Esophagus (tissue), 2 donors: ENCODE data around the gene RBM4. TPM values are rescaled to one million over a fixed set of nuclear protein-coding genes. Genes with fewer than 3 reads are reported as not detected.
"Not testable (repeated sequence)": the region's sequence is repeated elsewhere in the genome, so short reads cannot be mapped to it uniquely, and the experiment has no call there.

Experiments
- H3K27ac ChIP-seq, 2 donors: one replicate each; pipeline ENCODE4 v1.5.1; 2013; ENCODE audit warnings: low read depth in 2 of 2, mild to moderate bottlenecking in 2 of 2, inconsistent platforms in 1 of 2, low read length in 1 of 2, moderate library complexity in 1 of 2
- H3K27me3 ChIP-seq, 2 donors: one replicate each; pipeline ENCODE4 v1.6.1; 2013; ENCODE audit warnings: low read length in 2 of 2, control low read depth in 1 of 2, mild to moderate bottlenecking in 1 of 2; ENCODE audit not compliant: insufficient read depth in 2 of 2, control insufficient read depth in 1 of 2
- H3K36me3 ChIP-seq, 2 donors: one replicate each; pipeline ENCODE4 v1.6.1; 2013; ENCODE audit warnings: low read length in 1 of 2; ENCODE audit not compliant: control insufficient read depth in 2 of 2, insufficient read depth in 2 of 2
- H3K4me1 ChIP-seq, 2 donors: one replicate each; pipeline ENCODE4 v1.6.1; 2013; ENCODE audit warnings: low read length in 1 of 2; ENCODE audit not compliant: control insufficient read depth in 2 of 2, insufficient read depth in 2 of 2
- H3K4me3 ChIP-seq, 2 donors: one replicate each; pipeline ENCODE4 v1.5.1; 2013; ENCODE audit warnings: low read length in 2 of 2, mild to moderate bottlenecking in 2 of 2, low read depth in 1 of 2, moderate library complexity in 1 of 2
- H3K9me3 ChIP-seq, 2 donors: one replicate each; pipeline ENCODE4 v1.6.1; 2013; ENCODE audit warnings: mild to moderate bottlenecking in 2 of 2, low read depth in 1 of 2, low read length in 1 of 2, moderate library complexity in 1 of 2; ENCODE audit not compliant: control insufficient read depth in 2 of 2, insufficient read depth in 1 of 2
- WGBS, 2 donors: extraction: QIAGEN DNeasy Blood & Tissue Kit; methylation state at CpG; one replicate each; pipeline ENCODE4 v1.1.7; 2013; 5-methylcytosine and 5-hydroxymethylcytosine counted together
- polyA plus RNA-seq, 2 donors: library from polyadenylated mRNA; stranded (reverse); fragments of 200-250 nt; gene quantifications; one replicate each; pipeline ENCODE4 v1.2.3, GENCODE V29; 2013
- donor health status: healthy with polysubstance abuse.
- donor health status: Bipolar disorder and iron deficiency.

The RBM4 gene
- polyA plus RNA-seq, 2 donors, result 54.6 to 80.8 TPM

- Histone ChIP-seq H3K27me3 (no peaks in the 10 kb centered on the region), H3K36me3 (peaks cover 7 to 14% of the 10 kb centered on the region in 2 donors), H3K27ac (no peak overlapping the region), H3K4me3 (no peak overlapping the region), H3K9me3 (no peaks in the 10 kb centered on the region), H3K4me1 (peaks cover 0 to 16% of the 10 kb centered on the region in 2 donors)
- 94 to 97% methylated on average over 6 of the region's 6 CpGs for WGBS, 2 donors
Measured at GRCh38 chr11:66598993-66599392, 39.5 kb upstream of the RBM4 start.

GRCh38 chr11:66600219-66600618 lies 38.3 kb upstream of the RBM4 start:
- no peaks in the 10 kb centered on the region for H3K27me3 ChIP-seq
- H3K4me3 ChIP-seq, result no peak overlapping the region
- WGBS, 2 donors, result 83 to 85% methylated on average over 2 of the region's 2 CpGs
- no peaks in the 10 kb centered on the region for H3K9me3 ChIP-seq
- H3K27ac ChIP-seq, result no peak overlapping the region
- H3K4me1 ChIP-seq, result peaks cover 0 to 11% of the 10 kb centered on the region in 2 donors
- peaks cover 7 to 19% of the 10 kb centered on the region in 2 donors for H3K36me3 ChIP-seq

GRCh38 chr11:66600631-66601233 lies 37.8 kb upstream of the RBM4 start:
- no peaks in the 10 kb centered on the region for H3K27me3 ChIP-seq
- peaks cover 7 to 24% of the 10 kb centered on the region in 2 donors for H3K36me3 ChIP-seq
- peaks cover 0 to 8% of the 10 kb centered on the region in 2 donors for H3K4me1 ChIP-seq
- no peaks in the 10 kb centered on the region for H3K9me3 ChIP-seq
- WGBS, 2 donors, result 94 to 96% methylated on average over 4 of the region's 4 CpGs
- H3K27ac ChIP-seq, result no peak overlapping the region
- H3K4me3 ChIP-seq, result no peak overlapping the region

- Histone ChIP-seq H3K27ac (no peak overlapping the region), H3K9me3 (no peaks in the 10 kb centered on the region), H3K4me1 (peaks cover 0 to 9% of the 10 kb centered on the region in 2 donors), H3K4me3 (no peak overlapping the region), H3K36me3 (peaks cover 9 to 28% of the 10 kb centered on the region in 2 donors), H3K27me3 (no peaks in the 10 kb centered on the region)
- WGBS, 2 donors, result 93 to 95% methylated on average over 6 of the region's 6 CpGs
Measured at GRCh38 chr11:66603072-66603471, 35.4 kb upstream of the RBM4 start.

GRCh38 chr11:66604155-66604554 lies 34.3 kb upstream of the RBM4 start:
- no peaks in the 10 kb centered on the region for H3K27me3 ChIP-seq
- peaks cover 0 to 9% of the 10 kb centered on the region in 2 donors for H3K4me1 ChIP-seq
- H3K27ac ChIP-seq, result no peak overlapping the region
- peaks cover 9 to 25% of the 10 kb centered on the region in 2 donors for H3K36me3 ChIP-seq
- 78 to 90% methylated on average over 5 of the region's 5 CpGs for whole genome bisulfite sequencing, 2 donors
- H3K4me3 ChIP-seq, result no peak overlapping the region
- no peaks in the 10 kb centered on the region for H3K9me3 ChIP-seq

GRCh38 chr11:66606608-66607007 lies 31.9 kb upstream of the RBM4 start:
- not testable (repeated sequence) for H3K4me3 ChIP-seq, H3K27me3 ChIP-seq, H3K9me3 ChIP-seq, H3K4me1 ChIP-seq
- 91 to 94% methylated on average over 3 of the region's 3 CpGs for WGBS, 2 donors
- Histone ChIP-seq H3K36me3 (peaks cover 2 to 17% of the 10 kb centered on the region in 2 donors), H3K27ac (peak overlapping the region; percentile 69 to 77)

GRCh38 chr11:66607126-66607834 lies 31.2 kb upstream of the RBM4 start:
- Histone ChIP-seq H3K27me3 (no peaks in the 10 kb centered on the region), H3K4me3 (no peak overlapping the region), H3K27ac (peak overlapping the region; percentile 69 to 77), H3K4me1 (peaks cover 0 to 6% of the 10 kb centered on the region in 2 donors), H3K9me3 (no peaks in the 10 kb centered on the region), H3K36me3 (peaks cover 2 to 17% of the 10 kb centered on the region in 2 donors)
- 23 to 26% methylated on average over 8 of the region's 8 CpGs for WGBS, 2 donors

- Histone ChIP-seq H3K27ac (no peak overlapping the region), H3K4me1 (peaks cover 0 to 2% of the 10 kb centered on the region in 2 donors), H3K9me3 (no peaks in the 10 kb centered on the region), H3K27me3 (no peaks in the 10 kb centered on the region), H3K36me3 (peaks cover 2 to 12% of the 10 kb centered on the region in 2 donors), H3K4me3 (no peak overlapping the region)
- 75 to 76% methylated on average over 4 of the region's 4 CpGs for WGBS, 2 donors
Measured at GRCh38 chr11:66609721-66610617, 28.5 kb upstream of the RBM4 start.

- no peaks in the 10 kb centered on the region for H3K4me1 ChIP-seq
- H3K4me3 ChIP-seq, result no peak overlapping the region
- 92 to 95% methylated on average over 1 of the region's 1 CpG for WGBS, 2 donors
Measured at GRCh38 chr11:66612458-66612857, 26.0 kb upstream of the RBM4 start.

More at GRCh38 chr11:66612458-66612857, 26.0 kb upstream of the RBM4 start:
- Histone ChIP-seq H3K9me3 (peaks cover 0 to 2% of the 10 kb centered on the region in 2 donors), H3K27me3 (no peaks in the 10 kb centered on the region), H3K27ac (no peak overlapping the region), H3K36me3 (no peaks in the 10 kb centered on the region)
